ENCODE data around the gene GART. TPM values are rescaled to one million over a fixed set of nuclear protein-coding genes. Genes with fewer than 3 reads are reported as not detected.
"Not testable (repeated sequence)": the region's sequence is repeated elsewhere in the genome, so short reads cannot be mapped to it uniquely, and the experiment has no call there.

The GART gene
- total and polyA plus RNA-seq, 2 of the 4 experiments (the other 2 are of a cell fraction) = 29.9 to 73.8 TPM

DNA sequence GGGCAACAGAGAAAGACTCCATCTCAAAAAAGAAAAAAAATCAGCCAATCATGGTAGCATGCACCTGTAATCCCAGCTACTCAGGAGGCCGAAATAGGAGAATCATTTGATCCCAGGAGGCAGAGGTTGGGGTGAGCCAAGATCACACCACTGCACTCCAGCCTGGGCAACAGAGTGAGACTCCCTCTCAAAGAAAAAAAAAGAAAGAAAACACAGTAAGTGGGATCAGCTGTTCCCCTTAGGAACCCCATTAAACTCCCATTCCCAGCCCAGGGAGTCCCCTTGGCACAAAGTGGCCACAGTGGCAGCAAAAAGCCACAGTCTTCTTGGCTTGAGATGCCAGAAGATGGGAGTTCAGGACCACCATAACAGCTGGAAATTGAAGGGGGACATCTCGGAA is 71.2 kb downstream of the GART start:
- TF ChIP-seq RFX5 (IDR thresholded peaks at IDR 0.05; ENCODE audit: low read depth, low read length) (no peak), RCOR1 (IDR thresholded peaks at IDR 0.05; ENCODE audit: insufficient replicate concordance, low read length) (no peak), SMC3 (IDR thresholded peaks at IDR 0.05; ENCODE audit: low read depth, low read length) (no peak), CEBPB (IDR thresholded peaks at IDR 0.05; ENCODE audit: low read depth, low read length) (no peak)
- TF ChIP-seq, protein P1, sequence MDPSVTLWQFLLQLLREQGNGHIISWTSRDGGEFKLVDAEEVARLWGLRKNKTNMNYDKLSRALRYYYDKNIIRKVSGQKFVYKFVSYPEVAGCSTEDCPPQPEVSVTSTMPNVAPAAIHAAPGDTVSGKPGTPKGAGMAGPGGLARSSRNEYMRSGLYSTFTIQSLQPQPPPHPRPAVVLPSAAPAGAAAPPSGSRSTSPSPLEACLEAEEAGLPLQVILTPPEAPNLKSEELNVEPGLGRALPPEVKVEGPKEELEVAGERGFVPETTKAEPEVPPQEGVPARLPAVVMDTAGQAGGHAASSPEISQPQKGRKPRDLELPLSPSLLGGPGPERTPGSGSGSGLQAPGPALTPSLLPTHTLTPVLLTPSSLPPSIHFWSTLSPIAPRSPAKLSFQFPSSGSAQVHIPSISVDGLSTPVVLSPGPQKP (IDR thresholded peaks at IDR 0.05; ENCODE audit: borderline replicate concordance, low read depth, low read length) = no peak
- Histone ChIP-seq H3K4me1 (ENCODE audit: control insufficient read depth, insufficient read depth, low read length) (no peaks in the 10 kb centered on the region), H4K20me1 (ENCODE audit: insufficient read depth, low read length) (no peaks in the 10 kb centered on the region), H3K18ac (ENCODE audit: low read depth, low read length) (no peak overlapping the region), H3K9me3 (ENCODE audit: control insufficient read depth, insufficient read depth, low read length) (peaks cover 1% of the 10 kb centered on the region; the same call in 1 of the 2 replicates), H3K4me2 (ENCODE audit: low read depth, low read length) (no peak overlapping the region), H4K5ac (ENCODE audit: low read depth, low read length) (no peak overlapping the region), H2BK120ac (ENCODE audit: low read depth, low read length) (no peak overlapping the region), H4K91ac (ENCODE audit: insufficient read depth, low read depth, low read length) (no peak overlapping the region), H3K9me1 (ENCODE audit: insufficient read depth, low read length) (no peaks in the 10 kb centered on the region), H2AK9ac (replicated peaks; ENCODE audit: low read depth, low read length, poor library complexity) (no peak overlapping the region), H3K27ac (ENCODE audit: insufficient read depth, low read length) (no peak overlapping the region), H2BK15ac (ENCODE audit: low read depth, low read length) (no peak overlapping the region), H3K36me3 (ENCODE audit: control insufficient read depth, insufficient read depth, low read length) (no peaks in the 10 kb centered on the region), H2BK5ac (ENCODE audit: low read depth, low read length, poor library complexity, severe bottlenecking) (no peak overlapping the region), H4K8ac (ENCODE audit: low read depth in 2 of 2, low read length in 2 of 2) (no peak overlapping the region), H2AFZ (replicated peaks; ENCODE audit: low read length, poor library complexity) (no peak overlapping the region), H3K14ac (replicated peaks; ENCODE audit: low read depth, low read length) (no peak overlapping the region), H3K23ac (ENCODE audit: low read depth, low read length) (no peak overlapping the region), H2AK5ac (ENCODE audit: low read depth, low read length) (no peak overlapping the region), H3K27me3 (ENCODE audit: control insufficient read depth, insufficient read depth, low read length) (no peaks in the 10 kb centered on the region), H3K4ac (ENCODE audit: low read depth, low read length) (no peak overlapping the region), H3K79me1 (ENCODE audit: low read depth in 1 of 2, low read length in 2 of 2) (peaks cover 7 to 41% of the 10 kb centered on the region in 2 experiments; a peak in 3 of 4 replicates), H3K9ac (ENCODE audit: low read depth, low read length) (no peak overlapping the region), H3K4me3 (ENCODE audit: insufficient read depth, low read depth, low read length) (no peak overlapping the region), H2BK20ac (ENCODE audit: low read depth, low read length) (no peak overlapping the region), H3K56ac (ENCODE audit: extremely low read depth, insufficient read depth, low read length) (no peak overlapping the region)
- dilution Hi-C loops (cut with HindIII; ENCODE audit: low sequenced_read_pairs, unreplicated experiment) = no loop called here
- ATAC-seq (ENCODE audit: low read depth) (no peak), DNase-seq (no peak)
- intact Hi-C loops (cut with micrococcal nuclease) = no loop called here
- POLR2A ChIA-PET (ENCODE audit: unreplicated experiment) = no interaction called here
- whole genome bisulfite sequencing, 2 experiments (ENCODE audit: extremely low coverage in 2 of 2, insufficient read length in 1 of 2) = no CpG with 5 or more reads among the region's 2 CpGs
- in situ Hi-C loops (cut with MboI; ENCODE audit: low sequenced_read_pairs) = loop anchor here (25.0 kb wide), 1 partner anchor 483 kb away; no protein-coding TSS in a partner anchor
- no TSS peak for BruUV-seq (replicated peaks)
- CTCF ChIA-PET = no interaction called here

DNA sequence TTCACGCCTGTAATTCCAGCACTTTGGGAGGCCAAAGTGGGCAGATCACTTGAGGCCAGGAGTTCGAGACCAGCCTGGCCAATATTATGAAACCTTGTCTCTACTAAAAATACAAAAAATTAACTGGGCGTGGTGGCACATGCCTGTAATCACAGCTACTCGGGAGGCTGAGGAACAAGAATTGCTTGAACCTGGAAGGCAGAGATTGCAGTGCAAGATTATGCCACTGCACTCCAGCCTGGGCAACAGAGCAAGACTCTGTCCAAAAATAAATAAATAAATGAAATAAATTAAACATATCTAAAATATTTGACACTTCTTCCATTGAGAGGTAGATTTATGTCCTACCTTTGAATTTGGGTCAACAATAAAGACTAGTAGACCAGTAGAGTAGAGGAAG is 72.7 kb downstream of the GART start:
- dilution Hi-C loops (cut with HindIII; ENCODE audit: low sequenced_read_pairs, unreplicated experiment); H3K9ac ChIP-seq (ENCODE audit: low read depth, low read length); H2BK120ac ChIP-seq (ENCODE audit: low read depth, low read length); CTCF ChIA-PET; H3K36me3 ChIP-seq (ENCODE audit: control insufficient read depth, insufficient read depth, low read length); H4K5ac ChIP-seq (ENCODE audit: low read depth, low read length); H4K91ac ChIP-seq (ENCODE audit: insufficient read depth, low read depth, low read length); DNase-seq; H3K56ac ChIP-seq (ENCODE audit: extremely low read depth, insufficient read depth, low read length); POLR2A ChIA-PET (ENCODE audit: unreplicated experiment); H3K23ac ChIP-seq (ENCODE audit: low read depth, low read length); H4K8ac ChIP-seq (ENCODE audit: low read depth in 2 of 2, low read length in 2 of 2); H3K9me1 ChIP-seq (ENCODE audit: insufficient read depth, low read length); H3K9me3 ChIP-seq (ENCODE audit: control insufficient read depth, insufficient read depth, low read length); BruUV-seq (replicated peaks); H2BK20ac ChIP-seq (ENCODE audit: low read depth, low read length); H3K14ac ChIP-seq (replicated peaks; ENCODE audit: low read depth, low read length); H3K27ac ChIP-seq (ENCODE audit: insufficient read depth, low read length); H2AFZ ChIP-seq (replicated peaks; ENCODE audit: low read length, poor library complexity); ATAC-seq (ENCODE audit: low read depth); H4K20me1 ChIP-seq (ENCODE audit: insufficient read depth, low read length); H3K27me3 ChIP-seq (ENCODE audit: control insufficient read depth, insufficient read depth, low read length); H3K18ac ChIP-seq (ENCODE audit: low read depth, low read length); H3K4me1 ChIP-seq (ENCODE audit: control insufficient read depth, insufficient read depth, low read length); intact Hi-C loops (cut with micrococcal nuclease); H3K4ac ChIP-seq (ENCODE audit: low read depth, low read length); H2BK15ac ChIP-seq (ENCODE audit: low read depth, low read length); H3K4me2 ChIP-seq (ENCODE audit: low read depth, low read length); H3K4me3 ChIP-seq (ENCODE audit: insufficient read depth, low read depth, low read length); H2AK5ac ChIP-seq (ENCODE audit: low read depth, low read length); H2AK9ac ChIP-seq (replicated peaks; ENCODE audit: low read depth, low read length, poor library complexity); H2BK5ac ChIP-seq (ENCODE audit: low read depth, low read length, poor library complexity, severe bottlenecking): not testable (repeated sequence)
- in situ Hi-C loops (cut with MboI; ENCODE audit: low sequenced_read_pairs) = loop anchor here (25.0 kb wide), 1 partner anchor 482 kb away; no protein-coding TSS in a partner anchor
- no CpG with 5 or more reads among the region's 4 CpGs for WGBS, 2 experiments (ENCODE audit: extremely low coverage in 2 of 2, insufficient read length in 1 of 2)
- H3K79me1 ChIP-seq (ENCODE audit: low read depth in 1 of 2, low read length in 2 of 2) = peaks cover 7 to 36% of the 10 kb centered on the region in 2 experiments; a peak in 3 of 4 replicates

Measured in IMR-90 (cell line).